Measurements from ENCODE around the gene PPP3CA.

- TF ChIP-seq CTCF (IDR thresholded peaks at IDR 0.05) (no peak), POLR2A (IDR thresholded peaks at IDR 0.05) (no peak)
Measured at GRCh38 chr4:101065935-101066485, 281.3 kb downstream of the PPP3CA start.
